Gastroesophageal sphincter (tissue), 3 donors: ENCODE measurements around the gene HDDC3.
"Not testable (repeated sequence)": the region's sequence is repeated elsewhere in the genome, so short reads cannot be mapped to it uniquely, and the experiment has no call there.

Experiments
- POLR2A ChIP-seq, 2 donors: fragments of 450-650 bp; IDR thresholded peaks; one replicate each; pipeline ENCODE4 v1.6.1; 2017; ENCODE audit warnings: antibody characterized with exemption in 2 of 2, mild to moderate bottlenecking in 2 of 2, moderate library complexity in 1 of 2
- POLR2AphosphoS5 ChIP-seq: sonication (generic); formaldehyde crosslinking; IDR thresholded peaks from one replicate; pipeline ENCODE4 v1.6.1; 2017; ENCODE audit warnings: antibody characterized with exemption
- TF ChIP-seq, protein P1 (sequence below), 4 experiments: fragments of 200-600 bp in 2 of 4; fragments of 450-650 bp in 2 of 4; sonication (generic) in 1 of 4; IDR thresholded peaks; one replicate each; pipeline ENCODE4 v1.5.1; 2017 to 2019; ENCODE audit warnings: antibody characterized with exemption in 4 of 4, mild to moderate bottlenecking in 2 of 4, moderate library complexity in 2 of 4

DNA sequence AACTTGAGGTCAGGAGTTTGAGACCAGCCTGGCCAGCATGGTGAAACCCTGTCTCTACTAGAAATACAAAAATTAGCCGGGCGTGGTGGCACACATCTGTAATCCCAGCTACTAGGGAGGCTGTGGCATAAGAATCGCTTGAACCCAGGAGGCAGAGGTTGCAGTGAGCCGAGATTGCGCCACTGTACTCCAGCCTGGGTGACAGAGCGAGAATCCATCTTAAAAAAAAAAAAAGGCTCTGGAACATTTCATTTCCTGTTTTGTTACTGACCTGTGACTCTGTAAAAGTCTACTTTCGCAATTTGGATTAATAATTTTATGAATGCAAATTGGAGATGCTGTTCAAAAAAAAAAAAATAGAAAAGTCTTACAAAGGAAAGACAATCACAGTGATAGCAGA, 4.2 kb downstream of the HDDC3 start:
- TF ChIP-seq, protein P1, sequence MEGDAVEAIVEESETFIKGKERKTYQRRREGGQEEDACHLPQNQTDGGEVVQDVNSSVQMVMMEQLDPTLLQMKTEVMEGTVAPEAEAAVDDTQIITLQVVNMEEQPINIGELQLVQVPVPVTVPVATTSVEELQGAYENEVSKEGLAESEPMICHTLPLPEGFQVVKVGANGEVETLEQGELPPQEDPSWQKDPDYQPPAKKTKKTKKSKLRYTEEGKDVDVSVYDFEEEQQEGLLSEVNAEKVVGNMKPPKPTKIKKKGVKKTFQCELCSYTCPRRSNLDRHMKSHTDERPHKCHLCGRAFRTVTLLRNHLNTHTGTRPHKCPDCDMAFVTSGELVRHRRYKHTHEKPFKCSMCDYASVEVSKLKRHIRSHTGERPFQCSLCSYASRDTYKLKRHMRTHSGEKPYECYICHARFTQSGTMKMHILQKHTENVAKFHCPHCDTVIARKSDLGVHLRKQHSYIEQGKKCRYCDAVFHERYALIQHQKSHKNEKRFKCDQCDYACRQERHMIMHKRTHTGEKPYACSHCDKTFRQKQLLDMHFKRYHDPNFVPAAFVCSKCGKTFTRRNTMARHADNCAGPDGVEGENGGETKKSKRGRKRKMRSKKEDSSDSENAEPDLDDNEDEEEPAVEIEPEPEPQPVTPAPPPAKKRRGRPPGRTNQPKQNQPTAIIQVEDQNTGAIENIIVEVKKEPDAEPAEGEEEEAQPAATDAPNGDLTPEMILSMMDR (IDR thresholded peaks at IDR 0.05) = not testable (repeated sequence)
- TF ChIP-seq POLR2A (IDR thresholded peaks at IDR 0.05); POLR2AphosphoS5: not testable (repeated sequence)
